GM10248 (cell line): ENCODE measurements around the gene GRB10.

Experiments used
- CTCF ChIA-PET: fragments of 300-600 bp; sonication (Branson Sonifier 250); formaldehyde crosslinking; extraction: SDS; loops from one replicate; lab custom pipeline; 2021; ENCODE audit warnings: antibody characterized with exemption; lab: Yijun Ruan, JAX
- POLR2A ChIA-PET: fragments of 350-650 bp; sonication (Branson Sonifier 250); formaldehyde crosslinking; extraction: SDS; loops from one replicate; lab custom pipeline; 2020; ENCODE audit warnings: antibody characterized with exemption; lab: Yijun Ruan, JAX
- DNase-seq: peaks from one replicate; pipeline ENCODE4 v3.0.0; 2012; ENCODE audit errors: extremely low spot score
- CTCF ChIP-seq: IDR thresholded peaks from 2 replicates; pipeline ENCODE4 v1.5.1; 2012; ENCODE audit warnings: mild to moderate bottlenecking, low read depth; ENCODE audit errors: extremely low read depth, missing control alignments, control extremely low read depth

GRB10 gene

GRCh38 chr7:50717181-50717580 is 65.5 kb downstream of the GRB10 start:
- POLR2A ChIA-PET, result no interaction called here
- no peak for DNase-seq
- TF ChIP-seq CTCF, result no peak
- CTCF ChIA-PET, result interaction anchor here (0.8 kb wide), 1 partner anchor 12 kb away, joined by 3 read pairs; no protein-coding TSS in a partner anchor

DNA sequence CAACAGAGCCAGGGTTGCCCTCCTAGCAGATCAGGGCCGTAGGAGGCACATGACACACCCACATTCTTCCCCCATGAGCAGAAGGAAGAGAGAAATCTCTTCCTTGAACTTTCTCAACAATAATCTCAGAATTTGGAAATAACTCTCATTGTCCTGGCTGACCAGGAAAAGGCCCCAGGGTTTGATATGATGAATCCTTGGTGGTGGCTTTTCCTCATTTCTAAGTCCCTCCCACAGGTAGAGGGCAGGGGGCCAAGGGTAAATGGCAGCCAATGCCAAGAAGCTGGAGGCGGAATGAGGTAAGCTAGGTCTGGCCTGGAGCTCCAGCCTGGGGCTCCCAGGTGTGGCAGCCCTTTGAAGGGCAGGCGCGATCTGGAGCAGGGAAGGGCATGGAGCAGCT is 67.8 kb downstream of the GRB10 start:
- no peak for DNase-seq
- CTCF ChIA-PET, result no interaction called here
- POLR2A ChIA-PET, result no interaction called here
- TF ChIP-seq CTCF, result no peak

- DNase-seq, result no peak
- no peak for TF ChIP-seq CTCF
- ChIA-PET POLR2A (no interaction called here), CTCF (no interaction called here)
Observed at GRCh38 chr7:50713123-50713965, 69.4 kb downstream of the GRB10 start.

DNA sequence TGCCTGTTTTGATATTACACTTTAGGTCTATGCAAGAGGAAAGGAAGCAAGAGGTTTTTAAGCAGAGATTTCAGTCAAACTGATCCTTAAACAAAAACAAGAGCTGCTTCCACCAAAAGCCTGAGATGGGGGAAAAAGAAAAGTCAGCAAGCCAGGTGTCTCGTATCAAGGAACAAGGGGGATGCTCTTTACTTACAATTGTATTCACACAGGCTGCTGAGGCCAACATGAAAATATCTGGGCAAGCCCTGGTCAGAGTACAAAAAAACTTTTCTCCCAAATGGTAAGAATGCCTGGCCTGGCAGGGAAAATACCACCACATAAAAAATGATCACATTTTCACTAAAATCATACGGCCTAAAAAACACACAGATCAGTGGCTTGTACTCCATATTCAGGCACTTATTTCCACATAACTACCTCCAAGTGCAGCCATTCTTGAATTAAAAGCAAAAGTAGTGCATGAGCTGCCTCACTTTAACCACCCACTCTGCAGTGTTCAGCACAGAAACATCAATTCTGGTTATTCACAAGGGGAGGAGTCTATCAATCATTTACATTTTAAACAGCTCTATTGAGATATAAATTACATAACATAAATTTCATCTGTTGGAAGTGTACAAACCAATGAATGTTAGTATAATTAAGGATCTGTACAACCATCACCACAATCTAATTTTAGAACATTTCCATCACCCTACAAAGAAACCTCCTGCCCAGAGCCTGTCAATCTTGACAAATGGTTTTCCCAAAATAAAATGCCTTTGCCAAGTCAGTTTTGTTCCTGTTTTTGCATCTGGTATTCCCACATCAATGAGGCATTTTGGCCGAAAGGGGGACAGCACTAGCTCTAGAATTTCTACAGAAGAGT is 70.2 kb downstream of the GRB10 start:
- no peak for DNase-seq
- ChIA-PET POLR2A (no interaction called here), CTCF (no interaction called here)

GRCh38 chr7:50711271-50712175 is 71.2 kb downstream of the GRB10 start:
- POLR2A ChIA-PET, result no interaction called here
- TF ChIP-seq CTCF, result no peak
- CTCF ChIA-PET, result no interaction called here
- DNase-seq, result no peak

More for the DNA sequence above, 70.2 kb downstream of the GRB10 start:
- TF ChIP-seq CTCF, result no peak
